ENCODE data around the gene KLK2. TPM values are rescaled to one million over a fixed set of nuclear protein-coding genes. Genes with fewer than 3 reads are reported as not detected.

Gene KLK2
- total RNA-seq, 4 donors from 2014 or later: not detected

DNA sequence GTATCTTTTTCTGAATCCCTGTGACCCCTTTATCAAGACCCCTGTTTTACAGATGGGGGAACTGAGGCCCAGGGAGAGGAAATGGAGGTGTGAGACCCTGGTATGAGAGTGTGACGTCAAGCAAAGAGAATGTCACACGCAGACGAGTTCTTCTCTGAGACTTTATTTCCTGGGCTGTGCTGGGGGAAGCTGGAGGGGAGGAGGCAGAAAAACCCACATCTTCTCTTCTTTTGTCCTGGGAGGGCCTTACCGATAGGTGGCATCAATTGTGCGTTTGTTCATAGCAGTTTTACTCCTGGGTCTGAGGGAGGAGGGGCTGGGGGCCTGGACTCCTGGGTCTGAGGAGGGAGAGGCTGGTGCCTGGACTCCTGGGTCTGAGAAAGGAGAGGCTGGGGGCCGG, 35.0 kb upstream of the KLK2 start:
- Histone ChIP-seq H3K9me3 (peaks cover 0 to 30% (median 0%) of the 10 kb centered on the region in 4 donors), H3K27ac (no peak overlapping the region), H3K4me1 (peaks cover 0 to 14% (median 3%) of the 10 kb centered on the region in 4 donors), H3K27me3 (peaks cover 2 to 48% of the 10 kb centered on the region in 2 donors), H3K4me3 (no peak overlapping the region), H3K36me3 (no peaks in the 10 kb centered on the region)
- TF ChIP-seq, protein P1, sequence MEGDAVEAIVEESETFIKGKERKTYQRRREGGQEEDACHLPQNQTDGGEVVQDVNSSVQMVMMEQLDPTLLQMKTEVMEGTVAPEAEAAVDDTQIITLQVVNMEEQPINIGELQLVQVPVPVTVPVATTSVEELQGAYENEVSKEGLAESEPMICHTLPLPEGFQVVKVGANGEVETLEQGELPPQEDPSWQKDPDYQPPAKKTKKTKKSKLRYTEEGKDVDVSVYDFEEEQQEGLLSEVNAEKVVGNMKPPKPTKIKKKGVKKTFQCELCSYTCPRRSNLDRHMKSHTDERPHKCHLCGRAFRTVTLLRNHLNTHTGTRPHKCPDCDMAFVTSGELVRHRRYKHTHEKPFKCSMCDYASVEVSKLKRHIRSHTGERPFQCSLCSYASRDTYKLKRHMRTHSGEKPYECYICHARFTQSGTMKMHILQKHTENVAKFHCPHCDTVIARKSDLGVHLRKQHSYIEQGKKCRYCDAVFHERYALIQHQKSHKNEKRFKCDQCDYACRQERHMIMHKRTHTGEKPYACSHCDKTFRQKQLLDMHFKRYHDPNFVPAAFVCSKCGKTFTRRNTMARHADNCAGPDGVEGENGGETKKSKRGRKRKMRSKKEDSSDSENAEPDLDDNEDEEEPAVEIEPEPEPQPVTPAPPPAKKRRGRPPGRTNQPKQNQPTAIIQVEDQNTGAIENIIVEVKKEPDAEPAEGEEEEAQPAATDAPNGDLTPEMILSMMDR (IDR thresholded peaks at IDR 0.05): no peak
- no peak for TF ChIP-seq EP300 (IDR thresholded peaks at IDR 0.05)
- 13 to 18% methylated on average over 6 of the region's 6 CpGs for whole genome bisulfite sequencing, 2 donors
- no peak for DNase-seq (ENCODE audit: low spot score in 2 of 2)

DNA sequence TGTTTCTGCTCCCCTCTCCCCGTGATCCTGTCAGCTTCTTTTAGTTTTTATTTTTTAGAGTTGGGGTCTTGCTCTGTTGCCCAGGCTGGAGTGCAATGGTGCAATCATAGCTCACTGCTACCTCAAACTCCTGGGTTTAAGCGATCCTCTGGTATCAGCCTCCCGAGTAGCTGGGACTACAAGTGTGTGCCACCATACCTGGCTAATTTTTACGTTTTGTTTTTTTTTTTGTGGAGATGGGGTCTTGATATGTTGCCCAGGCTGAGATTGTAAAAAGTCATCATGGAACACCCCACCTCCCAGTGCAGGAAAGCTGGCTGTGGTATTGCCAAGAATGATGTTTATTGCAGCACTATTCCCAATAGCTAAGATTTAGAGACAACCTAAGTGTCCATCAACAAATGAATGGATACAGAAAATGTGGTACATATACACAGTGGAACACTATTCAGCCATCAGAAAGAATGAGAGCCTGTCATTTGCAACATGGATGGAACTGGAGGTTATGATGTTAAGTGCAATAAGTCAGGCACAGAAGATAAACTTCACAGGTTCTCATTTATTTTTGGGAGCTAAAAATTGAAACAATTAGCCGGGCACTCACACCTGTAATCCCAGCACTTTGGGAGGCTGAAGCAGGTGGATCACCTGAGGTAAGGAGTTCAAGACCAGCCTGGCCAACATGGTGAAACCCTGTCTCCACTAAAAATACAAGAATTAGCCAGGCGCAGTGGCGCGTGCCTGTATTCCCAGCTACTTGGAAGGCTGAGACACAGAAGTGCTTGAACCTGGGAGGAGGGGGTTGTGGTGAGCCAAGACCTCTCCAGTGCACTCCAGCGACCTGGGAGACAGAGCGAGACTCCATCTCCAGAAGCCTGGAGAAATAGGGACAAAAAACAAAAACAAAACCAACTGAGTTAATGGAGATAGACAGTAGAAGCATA, 33.3 kb upstream of the KLK2 start:
- H3K27ac ChIP-seq: no peak overlapping the region
- TF ChIP-seq POLR2A (IDR thresholded peaks at IDR 0.05): no peak
- no peak for TF ChIP-seq EP300 (IDR thresholded peaks at IDR 0.05)
- TF ChIP-seq, protein P1 (IDR thresholded peaks at IDR 0.05): no peak
- peaks cover 0 to 32% of the 10 kb centered on the region in 2 donors for H3K27me3 ChIP-seq
- DNase-seq (ENCODE audit: low spot score in 2 of 2): no peak
- no peaks in the 10 kb centered on the region for H3K36me3 ChIP-seq
- WGBS, 2 donors: 77 to 82% methylated on average over 10 of the region's 10 CpGs
- H3K4me3 ChIP-seq: no peak overlapping the region
- H3K4me1 ChIP-seq: peaks cover 0 to 14% (median 3%) of the 10 kb centered on the region in 4 donors
- H3K9me3 ChIP-seq: peaks cover 0 to 46% (median 0%) of the 10 kb centered on the region in 4 donors

DNA sequence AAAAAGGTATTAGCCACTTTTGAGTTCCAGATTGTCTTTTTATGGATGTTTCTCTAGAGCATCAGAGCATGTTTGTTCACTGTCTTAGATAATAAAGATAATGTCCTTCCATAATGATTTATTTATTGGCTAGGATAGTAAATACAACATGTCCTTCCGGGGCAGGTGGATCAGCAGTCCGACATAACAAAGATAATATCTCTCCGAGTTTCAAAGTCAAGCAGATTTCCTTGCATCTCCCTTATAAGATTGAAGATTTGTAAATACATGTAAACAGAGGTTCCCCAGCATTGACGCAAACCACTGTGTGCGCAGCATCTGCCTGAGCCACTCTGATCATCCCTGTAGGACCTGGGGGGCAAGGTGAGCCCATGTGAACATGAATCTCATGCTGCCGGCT, 31.1 kb upstream of the KLK2 start:
- Histone ChIP-seq H3K27ac (no peak overlapping the region), H3K36me3 (no peaks in the 10 kb centered on the region), H3K27me3 (peaks cover 0 to 12% of the 10 kb centered on the region in 2 donors), H3K9me3 (peaks cover 0 to 46% (median 0%) of the 10 kb centered on the region in 4 donors), H3K4me1 (no peaks in the 10 kb centered on the region), H3K4me3 (no peak overlapping the region)
- TF ChIP-seq POLR2A (IDR thresholded peaks at IDR 0.05) (no peak), EP300 (IDR thresholded peaks at IDR 0.05) (no peak)
- TF ChIP-seq, protein P1 (IDR thresholded peaks at IDR 0.05): no peak
- DNase-seq (ENCODE audit: low spot score in 2 of 2): no peak
- WGBS, 2 donors: 84 to 92% methylated on average over 6 of the region's 6 CpGs

- Histone ChIP-seq H3K4me1 (no peaks in the 10 kb centered on the region), H3K9me3 (peaks cover 0 to 46% (median 0%) of the 10 kb centered on the region in 4 donors), H3K36me3 (no peaks in the 10 kb centered on the region), H3K4me3 (no peak overlapping the region), H3K27ac (no peak overlapping the region), H3K27me3 (peaks cover 0 to 7% of the 10 kb centered on the region in 2 donors)
- no peak for TF ChIP-seq POLR2A (IDR thresholded peaks at IDR 0.05)
- no peak for TF ChIP-seq EP300 (IDR thresholded peaks at IDR 0.05)
- TF ChIP-seq, protein P1 (IDR thresholded peaks at IDR 0.05): no peak
- WGBS, 2 donors: 94% methylated on average over 2 of the region's 2 CpGs
- no peak for DNase-seq (ENCODE audit: low spot score in 2 of 2)
Observed at GRCh38 chr19:50843205-50843604, 30.0 kb upstream of the KLK2 start.

- DNase-seq (ENCODE audit: low spot score in 2 of 2): no peak
- TF ChIP-seq POLR2A (IDR thresholded peaks at IDR 0.05) (no peak), EP300 (IDR thresholded peaks at IDR 0.05) (no peak)
- TF ChIP-seq, protein P1 (IDR thresholded peaks at IDR 0.05): no peak
- 80 to 84% methylated on average over 7 of the region's 7 CpGs for WGBS, 2 donors
- peaks cover 0 to 46% (median 0%) of the 10 kb centered on the region in 4 donors for H3K9me3 ChIP-seq
- H3K27me3 ChIP-seq: peaks cover 0 to 7% of the 10 kb centered on the region in 2 donors
- no peak overlapping the region for H3K4me3 ChIP-seq
- no peak overlapping the region for H3K27ac ChIP-seq
- H3K4me1 ChIP-seq: no peaks in the 10 kb centered on the region
- no peaks in the 10 kb centered on the region for H3K36me3 ChIP-seq
Observed at GRCh38 chr19:50843701-50844221, 29.5 kb upstream of the KLK2 start.

Measured in tibial nerve (tissue), 4 donors.